Effector CD4-positive, alpha-beta T cell (primary cell): Measurements from ENCODE around the gene MATN1.
A peak's percentile ranks its signal among the peaks of the same experiment; 100 is the strongest.

Experiments used
- DNase-seq: peaks from one replicate; pipeline ENCODE4 v3.0.0-alpha.2; 2020

Gene MATN1

GRCh38 chr1:30744060-30744756 is 20.8 kb upstream of the MATN1 start:
- no peak for DNase-seq

GRCh38 chr1:30743584-30744059 is 20.2 kb upstream of the MATN1 start:
- peak; percentile 75 for DNase-seq

DNA sequence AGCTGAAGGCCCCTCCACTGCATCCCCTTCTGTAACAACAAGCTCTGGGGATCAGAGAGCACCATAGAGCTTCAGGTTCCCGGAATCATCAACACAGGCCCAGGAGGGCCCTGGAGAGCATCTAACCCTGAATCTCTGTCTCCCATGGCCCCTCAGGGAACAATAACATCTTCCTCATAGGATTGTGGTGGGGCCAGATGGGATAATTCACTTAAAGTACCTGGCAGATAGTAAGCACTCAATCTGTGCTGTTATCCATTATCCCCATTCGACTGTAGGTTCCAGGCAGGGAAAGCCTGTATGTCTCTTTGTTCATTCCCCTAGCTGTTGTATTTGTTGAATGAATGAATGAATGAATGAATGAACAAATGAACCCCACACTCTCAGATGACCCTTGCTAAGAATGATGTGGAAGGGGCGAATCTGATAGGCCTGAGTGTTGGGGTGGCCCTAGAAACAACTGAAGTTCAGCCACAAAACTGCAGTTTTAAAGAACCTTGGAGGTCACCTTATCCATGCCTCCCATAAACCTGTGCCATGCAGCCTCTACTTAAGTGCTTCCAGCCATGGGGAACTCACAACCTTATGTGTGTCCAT is 19.7 kb upstream of the MATN1 start:
- no peak for DNase-seq

GRCh38 chr1:30742300-30742962 is 19.0 kb upstream of the MATN1 start:
- DNase-seq, result no peak

GRCh38 chr1:30741239-30741894 is 18.0 kb upstream of the MATN1 start:
- DNase-seq, result no peak

DNA sequence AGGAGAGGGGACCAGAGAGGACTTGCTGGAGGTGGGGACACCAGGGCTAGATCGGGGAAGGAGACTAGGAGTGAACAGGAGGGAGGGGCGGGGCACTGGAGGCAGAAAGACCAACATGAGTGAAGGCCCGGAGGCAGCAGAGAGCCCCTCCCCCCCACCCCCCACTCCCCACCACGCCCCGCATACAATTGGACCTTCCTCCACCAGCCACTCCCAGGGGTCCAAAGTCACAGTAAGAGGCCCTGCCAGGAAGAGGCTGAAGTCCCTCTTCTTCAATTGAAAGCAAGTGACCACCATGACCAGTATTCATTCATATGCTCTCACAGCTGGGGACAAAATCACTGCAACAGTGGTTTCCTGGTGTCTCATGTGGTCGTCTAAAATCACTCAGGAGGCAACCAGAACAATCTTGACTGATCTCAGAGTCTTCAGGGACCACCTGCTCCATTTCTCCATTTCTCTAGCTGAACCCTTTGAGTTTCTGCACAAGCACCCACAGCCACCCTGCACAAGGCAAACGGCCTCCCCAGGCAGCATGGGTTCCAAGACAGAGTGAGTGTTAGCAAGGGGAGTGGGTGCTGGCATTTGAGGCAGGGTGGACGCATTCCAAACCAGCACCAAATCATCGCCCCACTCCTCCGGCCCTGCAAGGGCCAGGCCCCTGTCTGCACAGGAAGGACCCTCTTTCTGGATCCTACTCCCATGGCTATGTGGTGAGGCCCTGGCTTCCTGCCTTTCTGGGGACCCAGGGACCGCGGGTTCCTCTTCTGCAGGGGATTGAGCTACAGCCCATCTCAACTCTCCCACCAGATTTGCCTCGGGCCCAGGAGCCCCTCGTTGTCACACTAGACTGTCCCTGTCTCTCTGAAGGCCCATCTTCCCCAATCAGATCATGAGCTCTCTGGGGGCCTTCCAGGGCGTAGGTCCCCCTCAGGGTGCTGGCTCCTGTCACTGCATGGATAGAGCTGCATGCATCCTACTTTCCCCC is 17.2 kb upstream of the MATN1 start:
- DNase-seq, result no peak

DNA sequence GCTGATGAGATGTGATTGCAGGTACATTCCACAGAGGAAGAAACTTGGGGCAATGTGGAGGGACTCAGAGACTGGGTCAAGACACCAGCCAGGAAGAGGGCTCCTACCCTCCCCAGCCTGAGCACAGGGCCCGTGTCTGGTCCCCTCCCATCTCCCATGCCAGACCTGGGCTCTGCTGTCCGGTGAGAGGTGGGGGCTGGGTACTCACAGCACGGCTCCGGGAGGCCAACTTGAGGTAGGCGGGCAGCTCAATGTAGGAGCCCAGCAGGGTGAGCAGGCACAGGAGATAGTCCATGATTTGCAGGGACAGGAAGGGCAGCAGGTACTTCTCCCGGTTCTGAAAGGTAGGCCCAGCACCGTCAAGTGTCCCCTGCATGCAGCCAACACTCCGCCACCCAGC is 16.2 kb upstream of the MATN1 start:
- no peak for DNase-seq

GRCh38 chr1:30738715-30739559 is 15.6 kb upstream of the MATN1 start:
- DNase-seq, result no peak

DNA sequence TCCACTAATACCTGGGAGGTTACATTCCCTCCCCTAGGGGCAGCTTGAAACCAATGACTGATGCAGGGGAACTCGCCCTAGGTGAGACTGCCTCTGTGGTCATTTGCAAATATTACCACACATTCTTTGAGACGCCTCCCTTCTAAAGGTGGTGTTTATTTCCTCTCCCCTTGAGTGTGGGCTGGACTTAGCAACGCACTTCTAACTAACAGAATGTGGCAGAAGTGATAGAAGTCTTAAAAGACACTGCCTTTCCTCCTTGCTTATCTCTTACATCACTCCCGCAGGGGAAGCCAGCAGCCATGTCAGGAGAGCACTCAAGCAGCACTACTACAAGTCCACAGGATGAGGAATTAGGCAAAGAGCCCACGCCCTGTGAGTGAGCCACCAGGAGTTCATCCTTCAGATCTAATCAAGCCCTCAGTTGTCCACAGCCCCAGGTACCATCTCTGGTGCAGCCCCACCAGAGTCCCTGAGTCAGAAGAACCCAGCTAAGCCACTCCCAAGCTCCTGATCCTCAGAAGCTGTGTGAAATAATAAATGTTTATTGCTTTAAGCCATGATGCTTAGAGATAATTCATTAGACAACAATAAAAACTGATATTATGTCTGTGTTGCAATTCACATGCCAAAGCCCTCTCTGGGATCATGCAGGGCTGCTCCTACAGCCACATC is 14.8 kb upstream of the MATN1 start:
- DNase-seq, result no peak

DNA sequence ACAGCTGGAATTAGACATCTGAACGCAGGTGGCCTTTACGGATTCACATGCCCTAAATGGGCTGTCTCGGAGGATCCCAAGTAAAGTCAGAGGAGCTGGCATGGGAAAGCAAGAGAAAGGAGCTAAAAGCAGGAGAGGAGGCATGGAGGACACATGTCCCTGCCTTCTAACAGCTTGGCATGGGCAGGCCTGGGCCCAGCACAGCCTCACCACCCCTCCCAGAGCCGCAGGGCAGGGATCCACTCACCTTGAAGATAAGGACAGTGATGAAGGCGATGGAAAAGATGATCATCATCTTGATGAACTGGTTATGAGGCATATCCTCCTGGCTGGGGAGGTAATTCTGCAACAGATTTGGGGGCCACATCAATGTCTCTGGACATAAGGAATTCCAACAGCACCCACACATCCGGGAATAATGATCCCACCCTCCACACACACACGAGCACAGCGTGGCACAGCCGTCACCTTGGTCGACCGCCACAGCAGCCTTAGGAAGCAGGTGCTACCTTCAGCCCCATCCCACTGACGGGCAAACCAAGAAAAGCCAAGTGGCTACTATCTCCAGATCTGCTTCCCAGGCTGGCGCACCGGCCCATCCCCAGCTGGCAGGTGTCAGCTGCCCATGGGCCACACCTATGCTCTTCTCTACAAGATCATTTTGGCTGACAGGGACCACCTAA is 14.1 kb upstream of the MATN1 start:
- no peak for DNase-seq

DNA sequence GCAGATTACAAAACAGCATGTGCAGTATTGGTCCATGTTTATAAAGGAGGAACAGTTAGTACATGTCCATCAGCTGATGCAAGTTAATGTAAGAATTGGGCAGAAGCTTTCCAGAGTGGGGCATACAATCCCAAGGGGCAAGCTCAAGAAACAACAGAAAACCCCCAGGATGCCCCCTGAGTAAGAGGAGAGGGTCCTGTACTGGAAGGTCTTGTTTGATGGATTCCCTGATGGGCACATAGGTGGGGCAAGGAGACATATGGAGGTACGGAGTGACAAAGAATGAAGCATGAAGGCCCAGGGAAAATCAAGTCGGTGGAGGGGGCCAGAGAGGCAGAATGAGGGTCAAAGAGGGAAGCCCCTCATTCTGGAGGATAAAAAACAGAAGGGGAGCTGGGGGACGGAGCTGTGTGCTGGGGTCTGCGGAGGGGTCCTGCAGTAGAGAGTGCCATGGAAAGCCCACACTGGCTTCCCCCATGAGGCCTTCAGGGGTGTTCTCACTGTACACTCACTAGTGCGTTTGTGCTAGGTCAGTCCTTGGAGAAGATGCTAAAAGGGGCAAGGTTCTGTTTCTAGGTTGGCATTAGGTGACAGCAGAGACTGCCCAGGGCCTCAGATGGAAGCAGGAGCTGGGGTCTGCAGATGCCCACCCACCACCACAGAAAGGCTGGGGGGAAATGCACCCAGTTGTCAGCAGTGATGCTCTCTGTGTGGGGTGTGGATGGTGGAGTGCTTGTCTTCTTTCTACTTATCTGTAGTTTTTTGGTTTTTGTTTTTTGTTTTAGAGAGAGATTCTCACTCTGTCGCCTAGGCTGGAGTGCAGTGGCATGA is 12.5 kb upstream of the MATN1 start:
- no peak for DNase-seq

- no peak for DNase-seq
These were observed 11.7 kb upstream of the MATN1 start for GRCh38 chr1:30735124-30735523.

DNA sequence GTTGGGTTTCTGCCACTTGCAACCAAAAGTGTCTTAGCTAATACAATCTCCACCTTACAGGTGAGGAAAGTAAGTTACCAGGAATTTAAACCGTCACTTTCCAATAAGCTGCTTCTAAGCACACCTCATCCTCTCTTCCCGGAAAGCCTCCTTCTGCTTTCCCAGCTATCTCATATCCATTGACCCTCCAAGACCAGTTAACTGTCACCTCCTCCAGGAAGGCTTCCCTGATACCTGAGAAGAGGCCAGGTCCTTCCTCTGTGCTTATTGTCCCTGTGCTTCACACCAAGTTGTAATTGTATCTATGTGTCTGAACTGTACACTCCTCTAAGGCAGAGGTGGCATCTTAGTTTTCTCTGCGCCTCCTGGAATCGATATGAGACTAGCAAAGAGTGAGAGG is 11.2 kb upstream of the MATN1 start:
- DNase-seq, result no peak

- DNase-seq, result no peak
These were observed 10.7 kb upstream of the MATN1 start for GRCh38 chr1:30734106-30734505.

DNA sequence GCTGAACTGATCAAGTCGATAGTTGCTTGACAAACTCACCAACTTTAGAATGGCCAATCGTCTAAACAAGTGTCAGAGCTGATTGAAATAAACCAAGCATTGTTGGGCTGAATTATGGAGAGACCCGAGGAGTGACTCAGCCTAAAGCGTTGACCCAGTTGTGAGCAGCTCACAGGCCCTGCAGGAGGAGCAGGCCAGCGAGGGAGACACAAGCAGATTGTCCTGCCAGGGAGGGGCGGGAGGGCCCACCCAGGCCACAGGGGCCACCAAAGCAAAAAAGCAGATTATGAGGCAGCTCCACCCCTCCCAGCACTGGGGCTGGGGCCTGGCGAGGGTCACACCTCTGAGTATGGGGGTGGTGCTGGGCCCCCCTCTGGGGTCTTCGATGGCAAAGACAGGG is 10.1 kb upstream of the MATN1 start:
- DNase-seq, result no peak

- DNase-seq, result no peak
These were observed 9.1 kb upstream of the MATN1 start for GRCh38 chr1:30732277-30732996.

GRCh38 chr1:30731806-30732276 is 8.5 kb upstream of the MATN1 start:
- DNase-seq, result no peak

GRCh38 chr1:30731109-30731805 is 7.9 kb upstream of the MATN1 start:
- DNase-seq, result no peak
